Heart right ventricle (tissue), 16 donors: ENCODE results near the gene UACA. TPM values are rescaled to one million over a fixed set of nuclear protein-coding genes. Genes with fewer than 3 reads are reported as not detected.

Experiments
- ATAC-seq, 8 donors: fragments of 200-7000 bp; cut with Tn5 transposase; one replicate each; pipeline ENCODE4 v1.9.1; 2020; ENCODE audit warnings: mild to moderate bottlenecking in 8 of 8, moderate library complexity in 8 of 8, moderate number of reproducible peaks in 1 of 8
- DNase-seq, 2 donors: peaks; one replicate each; pipeline ENCODE4 v3.0.0-alpha.2; 2020
- H3K27ac ChIP-seq, 10 donors: fragments of 200-600 bp; sonication (generic) in 2 of 10; one replicate each; pipeline versions ENCODE4 v1.5.0 to v1.8.0; 2020 to 2022; ENCODE audit warnings: mild to moderate bottlenecking in 3 of 10
- H3K27me3 ChIP-seq, 7 donors: fragments of 200-600 bp; one replicate each; pipeline ENCODE4 v1.8.0; 2021 to 2022; ENCODE audit warnings: mild to moderate bottlenecking in 2 of 7
- H3K36me3 ChIP-seq, 9 donors: fragments of 200-600 bp; sonication (generic) in 1 of 9; one replicate each; pipeline versions ENCODE4 v1.5.0 to v1.8.0; 2020 to 2022; ENCODE audit warnings: mild to moderate bottlenecking in 2 of 9
- H3K4me1 ChIP-seq, 9 donors: fragments of 200-600 bp; sonication (generic) in 1 of 9; one replicate each; pipeline versions ENCODE4 v1.5.0 to v1.8.0; 2020 to 2022; ENCODE audit warnings: mild to moderate bottlenecking in 4 of 9
- H3K4me3 ChIP-seq, 10 donors: fragments of 200-600 bp; sonication (generic) in 2 of 10; one replicate each; pipeline versions ENCODE4 v1.5.0 to v1.8.0; 2020 to 2022; ENCODE audit warnings: mild to moderate bottlenecking in 7 of 10, moderate library complexity in 2 of 10
- H3K9me3 ChIP-seq, 11 donors: fragments of 200-600 bp in 10 of 11; sonication (generic) in 2 of 11; one replicate each; pipeline versions ENCODE4 v1.5.0 to v1.8.0; 2013 to 2022; ENCODE audit warnings: mild to moderate bottlenecking in 2 of 11, control low read depth in 1 of 11, moderate library complexity in 1 of 11
- CTCF ChIP-seq, 9 donors: fragments of 200-600 bp; sonication (generic) in 2 of 9; IDR thresholded peaks; one replicate each; pipeline versions ENCODE4 v1.5.0 to v1.8.0; 2021 to 2022; ENCODE audit warnings: antibody characterized with exemption in 9 of 9, mild to moderate bottlenecking in 5 of 9, moderate library complexity in 1 of 9
- WGBS, 2 donors: extraction: QIAGEN DNeasy Blood & Tissue Kit; methylation state at CpG; one replicate each; pipeline ENCODE4 v1.1.7; 2013; ENCODE audit warnings: inconsistent platforms in 1 of 2; 5-methylcytosine and 5-hydroxymethylcytosine counted together
- intact Hi-C, 10 donors: fragments of 100-400 bp; cut with DNase I; formaldehyde crosslinking; loops; one replicate each; pipeline versions ENCODE4 v1.11.1 to v1.14.2; 2022
- polyA plus RNA-seq, 2 donors: library from polyadenylated mRNA; stranded (reverse); fragments of 200-250 nt; gene quantifications; one replicate each; pipeline ENCODE4 v1.2.3, GENCODE V29; 2013
- total RNA-seq, 10 donors: library from RNA; stranded (reverse); fragmentation: NEBNext Ultra II Directional in 3 of 10; extraction: Animal tissue kit (Norgen Biotek cat#: 25700) in 3 of 10; gene quantifications; one replicate each; pipeline versions ENCODE4 v1.2.1 to v1.2.4, GENCODE V29; 2021 to 2023
- donor health status: Arrhythmogenic right ventricular cardiomyopathy.
- donor health status: ischemic (EF 13 %, LVEDD 7.1; RV severe dilation, severe dysfunction).
- donor health status: healthy with polysubstance abuse.
- donor health status: DM: no; HTN: yes; CAD: no.
- donor health status: DM: no; HTN: no; CAD: no.
- donor health status: ischemic (EF 25% LVEDD 6.9; RV normal size, moderate dysfunction).
- donor health status: ischemic (EF 25% LVEDD 5.7; RV mildly dilated, moderate dysfunction).
- donor health status: healthy.
- donor health status: DM: yes; HTN: yes; CAD: no.
- donor health status: Ischemic cardiomyopathy.
- donor health status: ischemic (EF 35%, LVEDD 5.7; RV mildly dilated, moderate dysfunction).
- donor health status: nonischemic (EF 11% LVEDD 7.7; RV severe dilation, severe dysfunction).
- donor health status: DM: yes; HTN: yes; CAD: no.
- donor health status: PGD.
- donor health status: ischemic (EF 29% LVEDD 5.4; RV normal size, mild dysfunction).
- donor health status: nonischemic (EF 23%, LVEDD 6.1; RV moderate dilation, normal function).

Gene UACA
- total and polyA plus RNA-seq, 12 donors, result 14.2 to 75.4 (median 47.1) TPM

DNA sequence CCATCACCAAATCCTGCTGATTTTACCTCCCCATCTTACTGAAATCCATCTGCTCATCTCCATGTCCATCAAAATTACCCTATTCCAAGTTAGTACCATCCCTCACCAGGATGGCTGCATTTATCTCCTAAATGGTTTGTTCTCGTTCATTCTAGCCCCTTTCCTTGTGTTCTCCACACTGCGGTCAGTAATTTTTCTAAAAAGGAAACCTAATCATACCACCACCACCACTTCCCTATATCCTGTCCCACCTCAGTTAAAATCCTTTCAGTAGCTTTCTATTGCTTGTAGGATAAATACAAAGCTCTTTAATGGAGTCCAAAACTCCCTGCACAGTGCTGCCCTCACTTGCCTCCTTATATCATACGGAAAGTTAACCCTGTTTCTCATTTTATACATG is 51.1 kb downstream of the UACA start:
- H3K4me3 ChIP-seq, result no peak overlapping the region
- intact Hi-C loops, result loop anchor here in 1 of 10 donors (10.0 kb wide), 1 partner anchor 53 kb away; the partner anchor contains the start of gene UACA
- no peak overlapping the region for H3K27ac ChIP-seq
- no peaks in the 10 kb centered on the region for H3K27me3 ChIP-seq
- ATAC-seq (no peak), DNase-seq (no peak)
- H3K4me1 ChIP-seq, result peaks cover 6 to 58% (median 43%) of the 10 kb centered on the region in 9 donors
- H3K36me3 ChIP-seq, result no peaks in the 10 kb centered on the region
- peaks cover 0 to 8% (median 0%) of the 10 kb centered on the region in 11 donors for H3K9me3 ChIP-seq
- no peak for TF ChIP-seq CTCF (IDR thresholded peaks at IDR 0.05)
- 91 to 96% methylated on average over 3 of the region's 3 CpGs for WGBS, 2 donors

GRCh38 chr15:70710714-70711113 is 52.6 kb downstream of the UACA start:
- peaks cover 0 to 14% (median 0%) of the 10 kb centered on the region in 11 donors for H3K9me3 ChIP-seq
- DNase-seq (no peak), ATAC-seq (no peak)
- H3K27ac ChIP-seq, result no peak overlapping the region
- H3K4me3 ChIP-seq, result no peak overlapping the region
- no peaks in the 10 kb centered on the region for H3K36me3 ChIP-seq
- peaks cover 3 to 58% (median 31%) of the 10 kb centered on the region in 9 donors for H3K4me1 ChIP-seq
- TF ChIP-seq CTCF (IDR thresholded peaks at IDR 0.05), result no peak
- H3K27me3 ChIP-seq, result no peaks in the 10 kb centered on the region
- WGBS, 2 donors, result 93% methylated on average over 5 of the region's 5 CpGs
- intact Hi-C loops, result loop anchor here in 1 of 10 donors (10.0 kb wide), 1 partner anchor 54 kb away; the partner anchor contains the start of gene UACA

- no peak overlapping the region for H3K4me3 ChIP-seq
- peaks cover 0 to 55% (median 24%) of the 10 kb centered on the region in 9 donors for H3K4me1 ChIP-seq
- H3K9me3 ChIP-seq, result peaks cover 0 to 14% (median 0%) of the 10 kb centered on the region in 11 donors
- no peak for ATAC-seq
- no peak for DNase-seq
- TF ChIP-seq CTCF (IDR thresholded peaks at IDR 0.05), result no peak
- intact Hi-C loops, result no loop called here
- no peaks in the 10 kb centered on the region for H3K36me3 ChIP-seq
- whole genome bisulfite sequencing, 2 donors, result 60 to 63% methylated on average over 3 of the region's 3 CpGs
- no peaks in the 10 kb centered on the region for H3K27me3 ChIP-seq
- no peak overlapping the region for H3K27ac ChIP-seq
Observed at GRCh38 chr15:70708839-70709238, 54.5 kb downstream of the UACA start.

GRCh38 chr15:70707686-70708300 is 55.6 kb downstream of the UACA start:
- Histone ChIP-seq H3K27me3 (no peaks in the 10 kb centered on the region), H3K27ac (no peak overlapping the region)
- intact Hi-C loops, result no loop called here

More at GRCh38 chr15:70707686-70708300, 55.6 kb downstream of the UACA start:
- ATAC-seq (no peak), DNase-seq (no peak)
- no peak for TF ChIP-seq CTCF (IDR thresholded peaks at IDR 0.05)
- no peak overlapping the region for H3K4me3 ChIP-seq
- peaks cover 0 to 14% (median 0%) of the 10 kb centered on the region in 11 donors for H3K9me3 ChIP-seq
- H3K36me3 ChIP-seq, result no peaks in the 10 kb centered on the region
- peaks cover 6 to 55% (median 25%) of the 10 kb centered on the region in 9 donors for H3K4me1 ChIP-seq
- WGBS, 2 donors, result 94 to 95% methylated on average over 4 of the region's 4 CpGs
